Colon (tissue), 2 donors: Measurements from ENCODE around the gene ANKRD12.
A peak's percentile ranks its signal among the peaks of the same experiment; 100 is the strongest.
"Not testable (repeated sequence)": the region's sequence is repeated elsewhere in the genome, so short reads cannot be mapped to it uniquely, and the experiment has no call there.

Experiments
- FAIRE-seq: peaks from 2 replicates; lab custom pipeline; 2012; peaks lifted over from hg19 to GRCh38; lab: Jason Lieb, UNC
- donor health status: control.
- donor health status: control.

ANKRD12 gene

DNA sequence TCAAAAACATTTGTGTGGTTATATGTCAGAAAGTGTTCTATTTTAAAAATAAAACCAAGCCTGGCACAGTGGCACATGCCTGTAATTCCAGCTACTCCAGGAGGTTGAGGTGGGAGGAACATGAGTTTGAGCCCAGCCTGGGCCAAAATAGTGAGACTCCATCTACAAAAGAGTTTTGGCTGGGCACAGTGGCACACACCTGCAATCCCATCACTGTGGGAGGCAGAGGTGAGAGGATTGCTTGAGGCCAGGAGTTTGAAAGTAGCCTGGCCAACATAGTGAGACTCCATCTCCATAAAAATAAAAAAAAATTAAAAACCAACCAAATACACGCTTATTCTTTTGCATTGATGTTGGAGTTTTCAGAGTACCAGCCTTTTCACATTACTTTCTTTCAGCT lies 9.6 kb downstream of the ANKRD12 start:
- no peak for FAIRE-seq

DNA sequence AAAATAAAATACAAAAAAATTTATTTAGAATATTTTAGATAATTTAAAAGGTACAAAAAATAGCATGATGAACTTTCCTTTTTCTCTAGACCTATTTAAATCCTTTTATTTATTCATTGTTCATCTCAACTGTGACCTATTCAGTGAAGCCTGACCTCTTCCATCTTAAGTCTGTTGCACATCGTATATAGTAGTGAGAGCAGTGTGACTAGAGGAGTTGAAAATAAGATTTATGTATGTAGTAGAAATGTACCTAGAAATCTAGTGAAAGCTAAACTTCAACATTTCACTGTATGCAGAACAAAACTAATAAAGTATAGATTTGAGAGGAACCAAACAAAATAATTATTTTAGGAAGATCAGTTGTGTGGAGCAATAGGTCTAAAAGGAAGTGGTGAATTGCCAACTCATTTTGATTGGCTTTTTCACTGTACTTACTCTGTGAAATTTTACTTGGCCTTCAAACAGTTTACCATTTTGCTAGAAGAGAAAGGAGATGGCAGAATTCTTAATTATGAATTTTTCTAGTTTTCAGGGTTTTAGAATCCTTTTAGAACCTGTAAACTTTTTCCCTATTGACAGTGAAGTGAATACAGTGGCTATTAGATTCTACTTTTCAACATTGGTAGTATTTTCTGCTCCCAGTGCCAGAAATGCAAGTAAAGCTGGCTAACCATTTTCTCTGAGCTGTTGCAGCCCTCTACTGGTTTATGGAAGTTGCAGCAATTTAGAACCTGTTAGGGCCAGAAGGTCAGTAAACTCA lies 11.0 kb downstream of the ANKRD12 start:
- peak; percentile 49 for FAIRE-seq

DNA sequence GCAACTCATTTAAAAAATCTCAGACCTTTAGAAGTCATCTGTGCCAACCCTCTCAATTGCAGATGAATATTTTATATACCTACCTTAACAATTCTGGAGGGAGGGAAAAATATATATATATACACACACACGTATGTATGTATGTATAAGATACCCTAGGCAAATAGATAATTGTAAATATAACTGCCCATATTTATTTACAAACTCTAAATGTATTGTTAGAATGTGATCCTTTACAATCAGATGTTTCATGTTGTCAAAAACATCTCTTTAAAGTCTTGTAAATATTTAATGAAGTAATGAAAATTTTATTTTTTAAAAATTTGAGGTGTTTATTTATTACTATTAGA lies 11.6 kb downstream of the ANKRD12 start:
- FAIRE-seq, result peak; percentile 76

DNA sequence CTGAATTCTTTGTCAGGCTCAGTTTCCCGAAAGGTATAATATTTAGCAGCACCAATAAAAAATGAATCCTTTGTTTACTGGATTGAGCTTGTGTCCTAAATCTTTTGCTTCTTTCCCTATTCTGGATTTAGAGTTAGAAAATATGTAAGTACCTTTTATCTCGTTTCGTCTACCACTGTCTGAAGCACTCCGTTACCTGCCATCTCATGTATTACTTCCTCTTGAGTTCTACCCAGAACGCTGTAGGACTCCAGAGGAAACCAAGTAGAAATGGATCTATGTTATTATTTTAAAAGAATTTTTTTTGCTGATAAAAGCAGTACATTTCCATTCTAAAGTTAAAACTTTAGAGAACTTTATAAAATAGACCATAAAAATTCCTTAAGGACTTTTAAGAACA lies 13.5 kb downstream of the ANKRD12 start:
- FAIRE-seq, result no peak

DNA sequence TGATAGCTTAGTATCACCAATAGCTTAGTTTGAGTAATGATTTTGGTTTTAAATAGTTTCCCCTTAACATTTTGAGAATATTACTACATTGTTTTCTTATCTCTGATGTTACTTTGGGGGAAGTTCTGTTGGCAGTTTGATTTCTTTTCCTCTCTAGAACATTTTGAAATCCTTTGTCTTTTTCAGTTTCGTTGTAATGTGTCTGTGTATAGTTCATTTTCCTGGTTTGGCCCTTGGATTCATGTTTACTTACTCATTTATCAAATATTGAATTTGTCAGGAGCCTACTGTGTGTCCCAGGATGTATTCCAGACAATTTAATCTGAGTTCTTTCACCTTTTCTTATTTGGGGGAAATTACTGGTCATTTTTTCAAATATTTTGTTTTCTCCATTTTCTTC lies 16.7 kb downstream of the ANKRD12 start:
- peak; percentile 58 for FAIRE-seq

DNA sequence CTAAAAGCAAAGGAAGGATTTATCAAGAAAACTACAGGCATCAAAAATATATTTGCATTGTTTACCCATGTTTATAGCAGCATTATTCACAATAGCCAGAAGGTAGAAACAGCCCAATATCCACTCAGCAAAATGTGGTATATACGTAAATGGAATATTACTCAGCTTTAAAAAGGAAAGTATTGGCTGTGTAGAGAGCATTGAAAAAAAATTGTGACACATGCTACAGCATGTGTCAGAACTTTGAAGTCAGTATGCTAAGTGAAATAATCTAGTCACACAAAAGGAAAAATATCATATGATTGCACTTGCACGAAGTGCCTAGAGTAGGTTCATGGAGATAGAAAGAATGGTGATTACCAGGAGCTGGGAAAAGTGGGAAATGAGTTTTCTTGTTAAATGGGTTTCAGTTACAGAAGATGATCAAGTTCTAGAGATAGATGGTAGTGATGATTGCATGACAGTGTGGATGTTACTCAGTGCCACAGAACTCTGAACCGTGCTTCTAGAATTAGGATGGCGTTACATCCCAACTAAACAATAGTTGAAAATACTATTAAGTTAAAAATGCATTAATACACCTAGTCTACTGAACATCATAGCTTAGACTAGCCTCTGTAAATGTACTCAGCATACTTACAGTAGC lies 20.1 kb downstream of the ANKRD12 start:
- FAIRE-seq, result no peak

DNA sequence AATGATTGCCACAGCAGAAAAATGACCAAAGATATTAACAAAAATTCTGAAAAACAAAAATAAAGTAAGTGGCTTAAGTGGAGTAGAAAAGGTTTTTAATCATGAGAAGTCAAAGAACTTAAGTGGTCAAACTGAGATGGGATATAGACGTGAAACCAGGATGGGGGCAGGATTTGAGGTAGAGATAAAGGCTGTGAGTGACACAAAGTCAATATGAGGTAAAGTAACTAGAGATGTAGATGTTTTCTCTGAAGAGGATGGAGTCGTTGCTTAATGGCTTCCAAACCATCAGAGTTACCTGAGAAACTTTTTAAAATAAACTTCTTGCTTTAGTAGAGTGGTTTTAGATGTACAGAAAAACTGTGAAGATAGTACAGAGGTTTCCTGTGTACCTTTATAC lies 21.2 kb downstream of the ANKRD12 start:
- no peak for FAIRE-seq

DNA sequence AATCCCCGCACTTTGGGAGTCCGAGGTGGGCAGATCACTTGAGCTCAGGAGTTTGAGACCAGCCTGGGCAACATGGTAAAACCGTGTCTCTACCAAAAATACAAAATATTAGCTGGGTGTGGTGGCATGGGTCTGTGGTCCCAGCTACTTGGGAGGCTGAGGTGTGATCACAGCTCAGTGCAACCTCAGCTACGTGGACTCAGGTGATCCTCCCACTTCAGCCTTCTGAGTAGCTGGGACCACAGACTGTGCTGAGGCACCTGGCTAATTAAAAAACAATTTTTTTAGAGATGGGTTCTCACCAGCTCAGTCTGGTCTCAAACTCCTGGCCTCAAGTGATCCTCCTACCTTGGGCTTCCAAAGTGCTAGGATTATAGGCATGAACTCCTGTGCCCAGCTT lies 23.4 kb downstream of the ANKRD12 start:
- FAIRE-seq, result no peak

DNA sequence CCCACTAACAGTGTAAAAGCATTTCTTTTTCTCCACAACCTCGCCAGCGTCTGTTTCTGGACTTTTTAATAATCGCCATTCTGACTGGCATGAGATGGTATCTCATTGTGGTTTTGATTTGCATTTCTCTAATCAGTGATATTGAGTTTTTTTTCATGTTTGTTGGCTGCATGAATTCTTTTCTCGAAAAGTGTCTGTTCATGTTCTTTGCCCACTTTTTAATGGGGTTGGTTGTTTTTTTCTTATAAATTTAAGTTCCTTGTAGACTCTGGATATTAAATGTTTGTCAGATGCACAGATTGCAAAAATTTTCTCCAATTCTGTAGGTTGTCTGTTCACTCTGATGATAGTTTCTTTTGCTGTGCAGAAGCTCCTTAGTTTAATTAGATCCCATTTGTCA lies 26.1 kb downstream of the ANKRD12 start:
- not testable (repeated sequence) for FAIRE-seq

DNA sequence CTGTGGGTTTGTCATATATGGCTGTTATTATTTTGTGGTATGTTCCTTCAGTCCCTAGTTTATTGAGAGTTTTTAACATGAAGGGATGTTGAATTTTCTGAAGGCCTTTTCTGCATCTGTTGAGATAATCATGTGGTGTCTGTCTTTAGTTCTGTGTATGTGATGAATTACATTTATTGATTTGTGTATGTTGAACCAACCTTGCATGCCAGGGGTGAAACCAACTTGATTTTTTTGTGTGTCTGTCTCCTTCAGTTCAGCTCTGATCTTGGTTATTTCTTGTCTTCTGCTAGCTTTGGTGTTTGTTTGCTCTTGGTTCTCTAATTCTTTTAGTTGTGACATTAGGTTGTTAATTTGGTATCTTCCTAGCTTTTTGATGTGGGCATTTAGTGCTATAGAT lies 27.6 kb downstream of the ANKRD12 start:
- not testable (repeated sequence) for FAIRE-seq

DNA sequence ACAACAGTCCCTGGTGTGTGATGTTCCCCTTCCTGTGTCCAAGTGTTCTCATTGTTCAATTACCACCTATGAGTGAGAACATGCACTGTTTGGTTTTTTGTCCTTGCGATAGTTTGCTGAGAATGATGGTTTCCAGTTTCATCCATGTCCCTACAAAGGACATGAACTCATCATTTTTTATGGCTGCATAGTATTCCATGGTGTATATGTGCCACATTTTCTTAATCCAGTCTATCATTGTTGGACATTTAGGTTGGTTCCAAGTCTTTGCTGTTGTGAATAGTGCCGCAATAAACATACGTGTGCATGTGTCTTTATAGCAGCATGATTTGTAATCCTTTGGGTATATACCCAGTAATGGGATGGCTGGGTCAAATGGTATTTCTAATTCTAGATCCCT lies 29.3 kb downstream of the ANKRD12 start:
- not testable (repeated sequence) for FAIRE-seq

DNA sequence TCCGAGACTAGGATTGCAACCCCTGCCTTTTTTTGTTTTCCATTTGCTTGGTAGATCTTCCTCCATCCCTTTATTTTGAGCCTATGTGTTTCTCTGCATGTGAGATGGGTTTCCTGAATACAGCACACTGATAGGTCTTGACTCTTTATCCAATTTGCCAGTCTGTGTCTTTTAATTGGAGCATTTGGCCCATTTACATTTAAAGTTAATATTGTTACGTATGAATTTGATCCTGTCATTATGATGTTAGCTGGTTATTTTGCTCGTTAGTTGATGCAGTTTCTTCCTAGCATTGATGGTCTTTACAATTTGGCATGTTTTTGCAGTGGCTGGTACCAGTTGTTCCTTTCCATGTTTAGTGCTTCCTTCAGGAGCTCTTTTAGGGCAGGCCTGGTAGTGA lies 32.9 kb downstream of the ANKRD12 start:
- not testable (repeated sequence) for FAIRE-seq

DNA sequence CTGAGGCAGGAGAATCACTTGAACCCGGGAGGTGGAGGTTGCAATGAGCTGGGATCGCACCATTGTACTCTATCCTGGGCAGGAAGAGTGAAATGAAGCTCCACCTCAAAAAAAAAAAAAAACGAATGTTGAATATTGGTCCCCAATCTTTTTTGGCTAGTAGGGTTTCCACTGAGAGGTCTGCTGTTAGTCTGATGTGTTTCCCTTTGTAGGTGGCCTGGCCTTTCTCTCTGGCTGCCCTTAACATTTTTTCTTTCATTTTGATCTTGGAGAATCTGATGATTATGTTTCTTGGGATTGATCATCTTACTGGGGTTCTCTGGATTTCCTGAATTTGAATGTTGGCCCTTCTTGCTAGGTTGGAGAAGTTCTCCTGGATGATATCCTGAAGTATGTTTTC lies 35.3 kb downstream of the ANKRD12 start:
- FAIRE-seq, result not testable (repeated sequence)

DNA sequence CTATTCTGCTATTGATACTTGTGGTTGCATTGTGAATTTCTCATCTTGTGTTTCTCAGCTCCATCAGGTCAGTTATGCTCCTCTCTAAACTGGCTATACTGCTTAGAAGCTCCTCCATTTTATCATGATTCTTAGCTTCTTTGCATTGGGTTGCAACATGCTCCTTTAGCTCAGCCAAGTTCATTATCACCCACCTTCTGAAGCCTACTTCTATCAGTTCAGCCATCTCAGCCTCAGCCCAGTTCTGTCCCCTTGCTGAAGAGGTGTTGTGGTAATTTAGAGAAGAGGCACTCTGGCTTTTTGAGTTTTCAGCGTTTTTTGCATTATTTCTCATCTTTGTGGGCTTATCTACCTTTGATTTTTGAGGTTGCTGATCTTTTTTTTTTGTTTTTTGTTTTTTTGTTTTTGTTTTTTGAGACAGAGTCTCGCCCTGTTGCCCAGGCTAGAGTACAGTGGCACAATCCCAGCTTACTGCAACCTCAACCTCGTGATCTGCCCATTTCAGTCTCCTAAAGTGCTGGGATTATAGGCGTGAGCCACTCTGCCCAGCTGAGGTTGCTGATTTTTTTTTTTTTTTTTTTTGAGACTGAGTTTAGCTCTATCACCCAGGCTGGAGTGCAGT lies 36.0 kb downstream of the ANKRD12 start:
- no peak for FAIRE-seq

DNA sequence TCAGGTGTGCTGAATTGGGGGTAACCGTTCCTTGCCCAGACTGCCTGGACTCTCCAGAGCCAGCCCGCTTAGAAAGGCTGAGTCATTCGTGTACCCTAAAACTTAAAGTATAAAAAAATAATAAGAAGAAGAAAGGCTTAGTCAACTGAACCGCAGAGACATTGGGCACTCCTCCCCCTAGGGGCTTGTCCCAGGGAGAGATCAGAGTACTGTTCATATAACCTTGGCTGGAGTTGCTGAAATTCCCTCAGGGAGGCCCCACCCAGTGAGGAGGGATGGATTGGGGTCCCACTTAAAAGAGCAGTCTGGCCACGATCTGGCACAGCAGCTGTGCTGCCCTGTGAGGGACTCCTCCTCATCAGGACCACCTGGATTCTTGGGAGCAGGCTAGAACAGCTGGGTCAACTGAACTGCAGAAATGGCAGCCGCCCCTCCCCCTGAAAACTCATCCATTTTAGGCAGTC lies 37.2 kb downstream of the ANKRD12 start:
- FAIRE-seq, result no peak

DNA sequence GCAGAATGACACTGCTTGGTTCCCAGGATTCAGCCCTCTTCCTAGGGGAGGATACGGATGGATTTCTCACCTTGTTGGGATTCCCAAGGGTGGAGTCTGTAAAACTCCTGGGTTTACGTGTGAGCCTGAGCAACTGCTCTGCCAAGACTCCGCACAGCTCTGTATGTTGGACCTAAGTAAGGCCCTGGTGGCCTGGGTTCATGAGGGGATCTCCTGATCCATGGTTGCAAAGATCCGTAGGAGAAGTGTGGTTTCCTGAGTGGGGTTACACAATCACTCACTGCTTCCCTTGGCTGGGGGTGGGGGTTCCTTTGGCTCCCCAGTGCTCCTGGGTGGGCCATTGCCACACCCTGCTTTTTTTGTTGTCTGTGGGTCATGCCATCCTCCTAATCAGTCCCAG lies 37.7 kb downstream of the ANKRD12 start:
- FAIRE-seq, result no peak

DNA sequence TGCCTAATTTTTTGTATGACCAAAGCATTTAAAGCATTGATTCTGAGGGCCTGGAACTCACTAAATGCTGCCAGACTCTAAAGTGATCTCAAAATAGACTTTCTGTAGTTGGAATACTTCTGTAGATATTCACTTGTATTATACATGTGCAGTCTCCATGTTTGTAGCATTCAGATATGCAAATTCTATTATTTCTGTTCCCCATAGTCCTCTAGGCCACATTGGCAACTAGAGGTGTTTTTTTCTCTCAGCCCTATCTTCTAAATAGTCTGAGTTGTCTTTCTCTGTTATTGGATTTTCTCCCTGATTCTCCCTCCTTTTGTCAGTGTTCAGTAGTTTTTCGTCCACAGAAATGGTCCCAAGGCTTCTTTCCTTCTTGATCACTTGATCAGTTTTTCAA lies 38.5 kb downstream of the ANKRD12 start:
- no peak for FAIRE-seq

DNA sequence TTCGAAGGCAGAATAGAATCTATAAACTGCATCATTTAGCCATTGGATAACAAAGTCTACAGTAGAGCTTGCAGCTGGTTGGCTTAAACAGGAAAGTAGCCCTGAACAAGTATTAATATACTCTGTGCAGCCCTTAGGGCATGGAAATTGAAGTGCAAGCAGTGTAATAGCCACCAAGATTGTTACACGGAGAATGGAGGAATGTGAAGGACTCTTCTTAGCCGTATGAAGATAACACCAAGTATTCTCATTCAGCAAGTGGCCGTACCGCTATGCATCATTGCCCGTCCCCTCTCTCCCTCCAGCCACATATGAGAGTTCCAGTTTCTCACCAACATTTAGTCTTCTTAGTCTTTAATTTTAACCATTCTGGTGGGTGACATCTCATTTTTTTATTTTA lies 40.5 kb downstream of the ANKRD12 start:
- no peak for FAIRE-seq

DNA sequence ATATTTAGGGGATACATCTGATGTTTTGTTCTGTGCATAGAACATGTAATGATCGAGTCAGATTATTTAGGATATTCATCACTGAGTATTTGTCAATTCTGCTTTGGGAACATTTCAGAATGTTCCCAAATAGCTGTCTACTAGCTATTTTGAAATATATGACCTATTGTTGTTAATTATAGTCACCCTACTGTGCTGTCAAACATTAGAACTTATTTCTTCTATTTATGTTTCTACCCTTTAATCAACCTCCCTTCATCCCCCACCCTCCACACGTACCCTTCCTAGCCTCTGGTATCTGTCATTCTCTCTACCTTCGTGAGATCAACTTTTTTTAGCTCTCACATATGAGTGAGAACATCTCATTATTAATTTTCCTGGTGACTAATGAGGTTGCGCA lies 40.9 kb downstream of the ANKRD12 start:
- FAIRE-seq, result no peak

DNA sequence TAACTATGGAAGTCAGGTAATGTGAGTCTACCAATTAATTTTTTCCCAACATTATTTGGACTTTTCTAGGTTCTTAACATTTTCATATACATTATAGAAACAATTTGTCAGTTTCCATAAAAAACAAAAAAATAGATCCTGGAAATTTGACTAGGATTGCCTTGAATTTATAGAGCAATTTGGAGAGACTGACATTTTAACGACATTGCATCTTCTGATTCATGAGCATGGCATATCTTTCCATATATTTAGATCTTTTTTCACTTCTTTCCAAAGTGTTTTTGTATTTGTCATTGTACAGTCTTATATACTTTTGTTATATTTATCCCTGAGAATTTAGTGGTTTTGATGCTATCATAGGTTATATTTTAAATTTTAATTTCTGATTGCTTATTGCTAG lies 42.0 kb downstream of the ANKRD12 start:
- FAIRE-seq, result no peak

DNA sequence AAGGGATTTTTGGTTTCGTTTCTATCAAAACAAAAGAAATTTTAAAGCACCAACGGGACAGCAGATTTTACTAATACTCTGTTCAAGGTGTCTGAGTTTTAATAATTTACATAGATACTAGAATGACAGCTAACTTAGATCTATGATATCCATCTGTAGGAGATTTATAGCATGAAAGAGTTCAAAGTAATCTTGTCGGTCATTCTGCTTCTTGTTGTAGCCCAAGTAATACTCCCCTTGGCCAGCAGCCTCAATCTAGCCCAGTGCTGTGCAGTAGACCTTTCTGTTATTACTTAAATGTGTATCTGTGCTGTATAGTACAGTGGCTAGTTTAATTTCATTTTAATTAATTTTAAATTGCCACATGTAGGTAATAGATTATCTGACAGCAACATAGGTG lies 44.7 kb downstream of the ANKRD12 start:
- no peak for FAIRE-seq

DNA sequence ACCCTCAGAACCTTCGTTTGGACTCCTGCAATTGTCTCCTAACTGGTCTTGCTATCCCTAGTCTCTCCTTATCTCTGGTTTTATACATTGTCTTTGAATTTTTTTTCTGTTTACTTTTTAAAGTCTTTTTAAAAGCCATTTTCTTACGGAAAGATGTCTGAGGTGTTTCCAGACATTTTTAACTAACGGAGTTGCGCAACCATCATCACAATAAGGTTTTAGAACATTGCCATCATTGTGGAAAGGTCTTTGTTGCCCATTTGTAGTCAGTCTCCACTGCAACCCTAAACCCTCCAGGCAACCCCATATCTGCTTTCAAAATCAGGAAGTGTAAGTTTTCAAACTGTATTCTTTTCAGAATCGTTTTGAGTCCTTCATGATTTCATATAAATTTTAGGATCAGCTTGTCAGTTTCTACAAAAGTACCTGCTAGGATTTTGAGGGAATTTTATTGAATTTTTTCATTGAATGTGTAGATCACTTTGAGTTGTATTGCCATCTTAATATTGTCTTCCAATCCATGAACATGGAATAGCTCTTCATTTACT lies 46.3 kb downstream of the ANKRD12 start:
- no peak for FAIRE-seq

DNA sequence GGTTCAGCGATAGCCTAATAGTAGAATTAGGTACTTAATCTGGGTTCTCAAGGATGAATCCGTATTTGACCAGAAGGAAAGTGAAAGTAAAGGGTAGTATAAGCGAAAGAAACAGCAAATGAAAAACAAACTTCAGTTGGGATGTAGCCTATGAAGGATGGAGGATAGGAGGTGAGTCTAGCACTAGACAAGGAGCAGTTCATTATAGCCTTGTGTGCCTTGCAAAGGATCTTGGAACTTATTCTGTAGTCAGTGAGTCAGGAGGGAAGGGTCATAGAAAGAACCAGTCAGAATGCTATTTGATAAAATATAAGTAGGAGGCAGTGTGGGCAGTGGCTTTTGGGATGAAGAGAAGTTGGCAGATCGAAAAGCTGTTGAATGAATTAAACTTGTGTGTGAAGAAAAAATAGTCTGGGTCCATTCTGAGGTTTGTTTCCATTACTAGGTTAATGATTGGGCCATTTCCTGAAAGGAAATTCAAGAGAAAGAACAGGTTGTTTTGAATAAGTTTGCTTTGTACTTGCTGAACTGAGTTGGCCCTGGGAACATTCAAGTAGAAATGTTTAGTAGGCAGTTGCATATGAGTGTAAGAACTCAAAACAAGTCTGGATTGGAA lies 48.5 kb downstream of the ANKRD12 start:
- FAIRE-seq, result no peak
